GM21367 (cell line): Measurements from ENCODE around the gene PEX6.
"Not testable (repeated sequence)": the region's sequence is repeated elsewhere in the genome, so short reads cannot be mapped to it uniquely, and the experiment has no call there.

Experiments used
- ATAC-seq: cut with Tn5 transposase; IDR thresholded peaks from one replicate; pipeline ENCODE4 v1.9.1; 2021; ENCODE audit not compliant: unreplicated experiment

The PEX6 gene

GRCh38 chr6:42966571-42966970 is 12.4 kb downstream of the PEX6 start:
- ATAC-seq, result no peak

- ATAC-seq, result no peak
Observed at GRCh38 chr6:42963855-42964605, 15.0 kb downstream of the PEX6 start.

GRCh38 chr6:42963179-42963854 is 15.7 kb downstream of the PEX6 start:
- no peak for ATAC-seq

GRCh38 chr6:42962502-42963178 is 16.3 kb downstream of the PEX6 start:
- no peak for ATAC-seq

GRCh38 chr6:42962096-42962495 is 16.9 kb downstream of the PEX6 start:
- ATAC-seq, result no peak

GRCh38 chr6:42961020-42961470 is 17.9 kb downstream of the PEX6 start:
- ATAC-seq, result no peak

GRCh38 chr6:42960243-42961019 is 18.6 kb downstream of the PEX6 start, which contains the start of gene GNMT:
TSS of gene GNMT (plus strand) at chr6:42960754. CDS start at chr6:42960768, 14 bp downstream.
- no peak for ATAC-seq

- ATAC-seq, result no peak
Observed at GRCh38 chr6:42959917-42960242, 19.1 kb downstream of the PEX6 start.

- no peak for ATAC-seq
Observed at GRCh38 chr6:42958125-42958524, 20.9 kb downstream of the PEX6 start.

GRCh38 chr6:42954405-42954804 is 24.6 kb downstream of the PEX6 start:
- not testable (repeated sequence) for ATAC-seq

- no peak for ATAC-seq
Observed at GRCh38 chr6:42952389-42952788, 26.6 kb downstream of the PEX6 start.

- ATAC-seq, result no peak
Observed at GRCh38 chr6:42947950-42948349, 31.0 kb downstream of the PEX6 start.

GRCh38 chr6:42942444-42942843 is 36.5 kb downstream of the PEX6 start:
- ATAC-seq, result no peak

GRCh38 chr6:42941356-42941755 is 37.6 kb downstream of the PEX6 start:
- not testable (repeated sequence) for ATAC-seq

GRCh38 chr6:42940493-42941045 is 38.4 kb downstream of the PEX6 start:
- ATAC-seq, result no peak

GRCh38 chr6:42939810-42940167 is 39.2 kb downstream of the PEX6 start:
- ATAC-seq, result no peak

- ATAC-seq, result no peak
Observed at GRCh38 chr6:42938987-42939809, 39.8 kb downstream of the PEX6 start.

GRCh38 chr6:42938428-42938796 is 40.6 kb downstream of the PEX6 start:
- ATAC-seq, result no peak

- ATAC-seq, result no peak
Observed at GRCh38 chr6:42937548-42938427, 41.2 kb downstream of the PEX6 start.
